Stomach (tissue), 9 donors: Measurements from ENCODE around the gene RTN4. TPM values are rescaled to one million over a fixed set of nuclear protein-coding genes. Genes with fewer than 3 reads are reported as not detected.

ENCODE experiments used
- DNase-seq, 2 donors: peaks; one replicate each; pipeline versions ENCODE4 v3.0.0 to v3.0.0-alpha.2; 2013 to 2019
- H3K27ac ChIP-seq, 5 donors: fragments of 200-600 bp in 4 of 5; sonication (generic) in 4 of 5; one replicate each; pipeline ENCODE4 v1.5.1; 2013 to 2019; ENCODE audit warnings: mild to moderate bottlenecking in 1 of 5, moderate library complexity in 1 of 5
- H3K27me3 ChIP-seq, 3 donors: fragments of 200-600 bp; sonication (generic); one replicate each; pipeline ENCODE4 v1.5.1; 2017 to 2019; ENCODE audit warnings: mixed run types in 1 of 3
- H3K36me3 ChIP-seq, 4 donors: fragments of 200-600 bp; sonication (generic); 1 replicate in 3 of 4; 2 replicates in 1 of 4; pipeline ENCODE4 v1.5.1; 2016 to 2019
- H3K4me1 ChIP-seq, 4 donors: fragments of 200-600 bp; sonication (generic); one replicate each; pipeline ENCODE4 v1.5.1; 2016 to 2019
- H3K4me3 ChIP-seq, 4 donors: fragments of 200-600 bp; sonication (generic) in 3 of 4; one replicate each; pipeline ENCODE4 v1.5.1; 2016 to 2019; ENCODE audit warnings: mild to moderate bottlenecking in 1 of 4
- H3K9me3 ChIP-seq, 4 donors: fragments of 200-600 bp; sonication (generic); one replicate each; pipeline ENCODE4 v1.5.1; 2016 to 2019
- CTCF ChIP-seq, 7 experiments: fragments of 450-650 bp in 4 of 7; fragments of 200-600 bp in 3 of 7; sonication (generic) in 3 of 7; IDR thresholded peaks; one replicate each; pipeline ENCODE4 v1.5.1; 2016 to 2019; ENCODE audit warnings: antibody characterized with exemption in 7 of 7, control low read depth in 2 of 7, mild to moderate bottlenecking in 1 of 7
- EP300 ChIP-seq: sonication (generic); formaldehyde crosslinking; IDR thresholded peaks from one replicate; pipeline ENCODE4 v1.6.1; 2017; ENCODE audit warnings: antibody characterized with exemption
- POLR2A ChIP-seq, 4 donors: fragments of 450-650 bp; IDR thresholded peaks; one replicate each; pipeline ENCODE4 v1.6.1; 2016; ENCODE audit warnings: antibody characterized with exemption in 4 of 4, control low read depth in 2 of 4, mild to moderate bottlenecking in 1 of 4, moderate library complexity in 1 of 4
- POLR2AphosphoS5 ChIP-seq, 3 donors: sonication (generic); formaldehyde crosslinking; IDR thresholded peaks; one replicate each; pipeline ENCODE4 v1.6.1; 2016; ENCODE audit warnings: antibody characterized with exemption in 3 of 3
- WGBS, 5 donors: extraction: QIAGEN DNeasy Blood & Tissue Kit in 3 of 5; methylation state at CpG; one replicate each; pipeline versions ENCODE4 v1.1.5 to v1.1.7; 2013 to 2018; 5-methylcytosine and 5-hydroxymethylcytosine counted together
- intact Hi-C: fragments of 100-400 bp; cut with DNase I; formaldehyde crosslinking; loops from one replicate; pipeline ENCODE4 v1.15.1; 2023; ENCODE audit warnings: low total_unique reads
- polyA plus RNA-seq, 3 donors: library from polyadenylated mRNA; stranded (reverse); fragments of 200-250 nt; gene quantifications; one replicate each; pipeline ENCODE4 v1.2.3, GENCODE V29; 2013
- total RNA-seq, 5 donors: library from RNA; depleted of rRNA; stranded (reverse); fragments of >200 nt; gene quantifications; one replicate each; pipeline versions ENCODE4 v1.1.0 to v1.2.3, GENCODE V29; 2014 to 2016
- donor health status: healthy with polysubstance abuse.
- donor health status: Bipolar disorder and iron deficiency.
- donor health status: healthy.

Gene RTN4
- total and polyA plus RNA-seq, 8 donors = 40.8 to 463 (median 126) TPM

DNA sequence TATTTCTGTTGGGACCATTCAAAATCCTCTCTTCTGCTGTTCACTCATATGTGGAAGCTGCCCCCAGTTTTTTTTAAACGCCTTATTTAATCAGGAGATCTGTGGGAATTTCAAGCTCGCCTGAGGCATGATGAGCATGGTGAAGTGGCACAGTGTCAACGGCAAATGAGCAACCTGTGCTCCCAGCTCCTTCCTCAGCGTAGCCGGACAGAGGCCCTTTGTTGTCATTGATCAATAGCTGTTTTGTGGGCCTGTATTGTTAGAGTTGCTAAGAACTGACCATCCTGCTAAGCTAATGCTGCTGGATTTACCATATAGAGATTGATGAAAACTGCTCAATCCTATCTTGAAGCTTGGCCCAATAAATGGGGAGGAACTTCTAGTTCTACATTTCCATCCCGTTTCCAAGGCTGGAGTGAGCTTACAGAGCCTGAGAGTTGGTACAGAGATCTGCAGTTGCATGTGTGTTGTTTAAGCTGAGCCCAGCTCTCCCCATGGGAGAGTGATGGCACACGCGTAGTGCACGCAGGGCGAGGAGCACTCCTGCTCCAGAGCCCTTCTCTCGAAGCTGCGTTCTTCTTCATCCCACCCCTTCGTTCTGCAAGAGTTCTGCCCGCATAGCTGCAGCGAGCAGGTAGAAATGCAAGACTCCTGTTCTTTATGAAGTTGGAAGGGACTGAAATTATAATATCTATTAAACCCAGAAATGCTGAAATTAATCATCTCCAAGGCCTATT, 108.8 kb downstream of the RTN4 start:
- Histone ChIP-seq H3K27ac (no peak overlapping the region), H3K27me3 (no peaks in the 10 kb centered on the region), H3K4me3 (no peak overlapping the region), H3K9me3 (peaks cover 0 to 10% (median 7%) of the 10 kb centered on the region in 4 donors), H3K36me3 (no peaks in the 10 kb centered on the region), H3K4me1 (peaks cover 0 to 12% (median 9%) of the 10 kb centered on the region in 4 donors)
- DNase-seq = no peak
- WGBS, 5 donors = 90 to 96% (median 94%) methylated on average over 15 of the region's 15 CpGs
- intact Hi-C loops = no loop called here
- TF ChIP-seq CTCF (IDR thresholded peaks at IDR 0.05) = no peak
- no peak for TF ChIP-seq POLR2AphosphoS5 (IDR thresholded peaks at IDR 0.05)
- no peak for TF ChIP-seq POLR2A (IDR thresholded peaks at IDR 0.05)
- TF ChIP-seq EP300 = no peak

GRCh38 chr2:54940723-54941122, 109.5 kb downstream of the RTN4 start:
- TF ChIP-seq EP300 (no peak), CTCF (IDR thresholded peaks at IDR 0.05) (no peak), POLR2A (IDR thresholded peaks at IDR 0.05) (no peak), POLR2AphosphoS5 (IDR thresholded peaks at IDR 0.05) (no peak)
- no peak for DNase-seq
- Histone ChIP-seq H3K4me3 (no peak overlapping the region), H3K4me1 (peaks cover 0 to 6% (median 2%) of the 10 kb centered on the region in 4 donors), H3K9me3 (peaks cover 0 to 10% (median 7%) of the 10 kb centered on the region in 4 donors), H3K27me3 (no peaks in the 10 kb centered on the region), H3K36me3 (no peaks in the 10 kb centered on the region), H3K27ac (no peak overlapping the region)
- intact Hi-C loops = no loop called here
- 49 to 70% (median 68%) methylated on average over 3 of the region's 3 CpGs for WGBS, 5 donors

DNA sequence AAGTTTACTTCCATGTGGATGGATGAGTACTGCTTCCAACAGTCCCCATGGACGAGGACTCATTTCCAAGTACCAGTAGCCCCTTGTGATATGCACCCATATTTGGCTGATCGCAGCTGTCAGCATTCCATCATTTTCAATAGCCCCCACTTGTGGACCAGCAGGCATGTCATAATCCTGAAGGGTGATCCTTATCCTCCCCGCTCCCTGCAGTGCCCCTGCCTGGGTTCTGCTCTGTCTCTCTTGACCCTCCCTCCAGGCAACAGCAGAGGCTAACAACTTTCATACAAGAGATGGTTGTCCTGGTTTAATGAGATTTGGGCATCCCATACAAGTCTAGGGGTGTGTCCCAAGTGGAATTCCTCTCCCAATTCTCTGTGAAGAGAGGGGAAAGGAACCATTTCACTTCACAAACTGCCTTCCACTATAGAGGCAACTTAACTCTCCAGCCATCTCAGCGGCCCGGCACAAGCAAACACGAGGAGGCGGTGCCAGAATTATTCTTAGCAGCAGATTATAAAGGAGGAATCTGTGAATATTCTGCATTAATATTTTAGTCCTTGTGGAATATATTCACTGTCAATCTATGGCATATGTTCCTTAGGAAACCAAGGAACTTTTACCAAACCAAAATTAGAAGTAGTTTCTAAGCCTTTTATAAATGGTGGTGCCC, 110.7 kb downstream of the RTN4 start:
- H3K36me3 ChIP-seq = no peaks in the 10 kb centered on the region
- no peak overlapping the region for H3K4me3 ChIP-seq
- no peaks in the 10 kb centered on the region for H3K27me3 ChIP-seq
- DNase-seq = no peak
- no peak for TF ChIP-seq POLR2AphosphoS5 (IDR thresholded peaks at IDR 0.05)
- no peak for TF ChIP-seq POLR2A (IDR thresholded peaks at IDR 0.05)
- no peak for TF ChIP-seq CTCF (IDR thresholded peaks at IDR 0.05)
- TF ChIP-seq EP300 = no peak
- H3K9me3 ChIP-seq = peaks cover 0 to 10% (median 7%) of the 10 kb centered on the region in 4 donors
- H3K4me1 ChIP-seq = no peaks in the 10 kb centered on the region
- H3K27ac ChIP-seq = no peak overlapping the region
- intact Hi-C loops = no loop called here
- 85 to 92% (median 90%) methylated on average over 6 to 7 of the region's 7 CpGs for WGBS, 5 donors

GRCh38 chr2:54936766-54937165, 113.5 kb downstream of the RTN4 start:
- peaks cover 0 to 10% (median 7%) of the 10 kb centered on the region in 4 donors for H3K9me3 ChIP-seq
- no peak for TF ChIP-seq EP300
- TF ChIP-seq POLR2A (IDR thresholded peaks at IDR 0.05) = no peak
- no peak for TF ChIP-seq CTCF (IDR thresholded peaks at IDR 0.05)
- TF ChIP-seq POLR2AphosphoS5 (IDR thresholded peaks at IDR 0.05) = no peak
- WGBS, 5 donors = 65 to 80% (median 70%) methylated on average over 8 of the region's 8 CpGs
- H3K27me3 ChIP-seq = no peaks in the 10 kb centered on the region
- no peak for DNase-seq
- H3K27ac ChIP-seq = no peak overlapping the region
- no peak overlapping the region for H3K4me3 ChIP-seq
- H3K36me3 ChIP-seq = no peaks in the 10 kb centered on the region
- no peaks in the 10 kb centered on the region for H3K4me1 ChIP-seq
- intact Hi-C loops = no loop called here
